ENCODE measurements around the gene CBX8.

The CBX8 gene

GRCh38 chr17:79803997-79804855 lies 7.3 kb upstream of the CBX8 start:
- DNase-seq = peak; percentile 79

- DNase-seq = no peak
Observed at GRCh38 chr17:79803421-79803996, 6.6 kb upstream of the CBX8 start.

- peak; percentile 56 for DNase-seq
Observed at GRCh38 chr17:79802736-79803420, 6.0 kb upstream of the CBX8 start.

GRCh38 chr17:79802039-79802735 lies 5.3 kb upstream of the CBX8 start:
- DNase-seq = no peak

GRCh38 chr17:79801156-79802038 lies 4.5 kb upstream of the CBX8 start:
- peak; percentile 68 for DNase-seq

GRCh38 chr17:79800325-79801155 lies 3.7 kb upstream of the CBX8 start:
- peak; percentile 77 for DNase-seq

- DNase-seq = no peak
Observed at GRCh38 chr17:79799538-79800324, 2.9 kb upstream of the CBX8 start.

- DNase-seq = peak; percentile 54
Observed at GRCh38 chr17:79799174-79799537, 2.3 kb upstream of the CBX8 start.

GRCh38 chr17:79798299-79799173 lies 1.7 kb upstream of the CBX8 start:
- peak; percentile 75 for DNase-seq

GRCh38 chr17:79797492-79798298 lies 818 bp upstream of the CBX8 start:
- no peak for DNase-seq

- no peak for DNase-seq
Observed at GRCh38 chr17:79796444-79796762, 474 bp downstream of the CBX8 start.

GRCh38 chr17:79795795-79796443 lies 958 bp downstream of the CBX8 start:
- no peak for DNase-seq

- DNase-seq = no peak
Observed at GRCh38 chr17:79794659-79795511, 2.0 kb downstream of the CBX8 start.

- DNase-seq = peak; percentile 49
Observed at GRCh38 chr17:79793924-79794304, 3.0 kb downstream of the CBX8 start.

GRCh38 chr17:79792984-79793923 lies 3.6 kb downstream of the CBX8 start:
- peak; percentile 69 for DNase-seq

- peak; percentile 53 for DNase-seq
Observed at GRCh38 chr17:79792341-79792871, 4.5 kb downstream of the CBX8 start.
